GM06990 (cell line): Measurements from ENCODE around the gene ARMH1.
"Not testable (repeated sequence)": the region's sequence is repeated elsewhere in the genome, so short reads cannot be mapped to it uniquely, and the experiment has no call there.

Experiments used
- DNase-seq: peaks from one replicate; pipeline ENCODE4 v3.0.0-alpha.2; 2011; ENCODE audit not compliant: insufficient read length; ENCODE audit errors: extremely low read depth
- H3K27me3 ChIP-seq: replicated peaks from 2 replicates; pipeline ENCODE4 v1.6.0; 2011; ENCODE audit warnings: low read length; ENCODE audit not compliant: control insufficient read depth, insufficient read depth
- H3K36me3 ChIP-seq: 2 replicates; pipeline ENCODE4 v1.5.1; 2011; ENCODE audit warnings: low read length; ENCODE audit not compliant: control insufficient read depth, insufficient read depth
- H3K4me3 ChIP-seq: replicated peaks from 2 replicates; pipeline ENCODE4 v1.5.1; 2011; ENCODE audit warnings: low read depth, mild to moderate bottlenecking, control low read depth, low read length
- TF ChIP-seq, protein P1 (sequence below): IDR thresholded peaks from 2 replicates; pipeline ENCODE4 v1.5.1; 2011; ENCODE audit warnings: low read length, control low read depth, mild to moderate bottlenecking, inconsistent platforms; ENCODE audit not compliant: insufficient read depth, poor library complexity, severe bottlenecking

The ARMH1 gene

GRCh38 chr1:44660176-44660575 is 14.3 kb upstream of the ARMH1 start:
- Histone ChIP-seq H3K36me3 (no peaks in the 10 kb centered on the region), H3K27me3 (no peaks in the 10 kb centered on the region), H3K4me3 (no peak overlapping the region)
- DNase-seq: no peak
- TF ChIP-seq, protein P1, sequence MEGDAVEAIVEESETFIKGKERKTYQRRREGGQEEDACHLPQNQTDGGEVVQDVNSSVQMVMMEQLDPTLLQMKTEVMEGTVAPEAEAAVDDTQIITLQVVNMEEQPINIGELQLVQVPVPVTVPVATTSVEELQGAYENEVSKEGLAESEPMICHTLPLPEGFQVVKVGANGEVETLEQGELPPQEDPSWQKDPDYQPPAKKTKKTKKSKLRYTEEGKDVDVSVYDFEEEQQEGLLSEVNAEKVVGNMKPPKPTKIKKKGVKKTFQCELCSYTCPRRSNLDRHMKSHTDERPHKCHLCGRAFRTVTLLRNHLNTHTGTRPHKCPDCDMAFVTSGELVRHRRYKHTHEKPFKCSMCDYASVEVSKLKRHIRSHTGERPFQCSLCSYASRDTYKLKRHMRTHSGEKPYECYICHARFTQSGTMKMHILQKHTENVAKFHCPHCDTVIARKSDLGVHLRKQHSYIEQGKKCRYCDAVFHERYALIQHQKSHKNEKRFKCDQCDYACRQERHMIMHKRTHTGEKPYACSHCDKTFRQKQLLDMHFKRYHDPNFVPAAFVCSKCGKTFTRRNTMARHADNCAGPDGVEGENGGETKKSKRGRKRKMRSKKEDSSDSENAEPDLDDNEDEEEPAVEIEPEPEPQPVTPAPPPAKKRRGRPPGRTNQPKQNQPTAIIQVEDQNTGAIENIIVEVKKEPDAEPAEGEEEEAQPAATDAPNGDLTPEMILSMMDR: no peak

DNA sequence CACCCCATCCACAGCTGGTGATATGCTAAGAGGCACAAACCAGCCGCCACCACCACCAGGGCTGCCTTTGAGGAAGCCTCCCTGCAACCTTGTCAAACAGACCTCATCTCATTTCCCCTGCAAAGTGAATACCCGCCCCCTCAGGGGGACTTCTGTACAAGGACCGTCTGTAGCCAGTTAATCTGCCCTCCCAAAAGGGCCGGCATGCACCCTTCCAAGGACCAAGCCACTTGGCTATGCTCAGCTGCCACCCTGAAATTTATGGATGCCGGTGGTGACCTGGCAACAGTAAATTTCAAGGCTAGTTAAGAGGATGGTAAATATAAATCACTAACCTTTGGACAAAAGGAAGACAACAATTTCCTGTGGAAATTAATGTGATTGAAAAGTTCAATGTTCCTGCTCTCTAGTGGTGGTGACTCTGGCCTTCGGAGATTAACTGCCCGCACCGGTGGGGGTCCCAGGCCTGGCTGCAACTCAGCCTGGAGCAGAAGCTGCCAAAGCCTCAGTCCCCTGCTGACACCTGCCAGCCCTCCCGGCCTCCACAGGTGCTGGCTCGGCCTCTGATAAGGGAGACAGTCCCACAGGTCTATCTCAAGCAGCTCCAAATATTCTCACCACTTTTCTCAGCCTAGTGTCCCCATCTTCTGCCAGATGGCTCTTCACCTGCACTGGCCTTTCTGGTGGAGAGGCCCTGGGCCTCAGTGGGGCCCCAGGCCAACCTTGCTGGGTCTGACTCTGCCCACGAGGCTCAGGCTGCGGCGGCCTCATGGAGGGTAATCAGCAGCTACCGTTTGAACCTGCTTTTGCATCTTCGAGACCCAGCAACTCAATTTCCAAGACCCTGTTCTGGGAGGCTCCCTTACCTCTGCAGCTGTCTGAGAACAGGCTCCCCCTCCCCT is 12.5 kb upstream of the ARMH1 start:
- no peak overlapping the region for H3K4me3 ChIP-seq

GRCh38 chr1:44662683-44663030 is 11.9 kb upstream of the ARMH1 start:
- H3K36me3 ChIP-seq: no peaks in the 10 kb centered on the region
- no peak overlapping the region for H3K4me3 ChIP-seq
- no peak for DNase-seq
- TF ChIP-seq, protein P1: no peak
- no peaks in the 10 kb centered on the region for H3K27me3 ChIP-seq

More for the DNA sequence above, 12.5 kb upstream of the ARMH1 start:
- DNase-seq: no peak
- no peaks in the 10 kb centered on the region for H3K27me3 ChIP-seq
- TF ChIP-seq, protein P1: no peak
- no peaks in the 10 kb centered on the region for H3K36me3 ChIP-seq

- TF ChIP-seq, protein P1: no peak
- DNase-seq: no peak
- Histone ChIP-seq H3K4me3 (no peak overlapping the region), H3K36me3 (no peaks in the 10 kb centered on the region), H3K27me3 (no peaks in the 10 kb centered on the region)
Observed at GRCh38 chr1:44663417-44663816, 11.1 kb upstream of the ARMH1 start.

DNA sequence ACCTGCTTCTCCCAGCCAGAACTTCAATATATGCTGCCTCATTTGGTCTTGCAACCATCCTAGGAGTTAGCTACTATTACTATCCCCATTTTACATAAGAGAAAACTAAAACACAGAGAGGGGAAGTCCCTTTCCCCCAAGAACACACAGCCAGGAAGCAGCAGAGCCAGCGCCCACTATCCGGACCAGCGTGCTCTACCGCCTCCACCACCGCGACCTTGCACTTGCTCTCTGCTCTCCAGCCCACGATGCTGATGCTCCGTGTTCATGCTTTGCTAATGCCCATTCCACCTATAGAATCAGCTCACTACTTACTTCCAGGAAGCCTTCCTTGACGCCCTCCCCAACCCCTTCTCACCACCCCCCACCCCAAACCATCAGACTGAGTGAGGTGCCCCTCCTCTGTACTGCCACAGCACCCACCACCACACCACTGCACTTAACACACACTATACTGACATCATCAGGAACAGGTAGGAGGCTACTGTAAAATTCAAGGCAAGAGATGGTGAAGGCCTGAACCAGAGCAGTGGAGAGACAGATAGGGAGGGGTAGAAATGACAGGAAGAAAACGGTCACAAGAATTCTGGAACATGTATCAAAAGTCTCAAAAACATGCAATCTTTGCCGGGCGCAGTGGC is 9.7 kb upstream of the ARMH1 start:
- Histone ChIP-seq H3K27me3 (no peaks in the 10 kb centered on the region), H3K4me3 (no peak overlapping the region)
- TF ChIP-seq, protein P1: no peak

DNA sequence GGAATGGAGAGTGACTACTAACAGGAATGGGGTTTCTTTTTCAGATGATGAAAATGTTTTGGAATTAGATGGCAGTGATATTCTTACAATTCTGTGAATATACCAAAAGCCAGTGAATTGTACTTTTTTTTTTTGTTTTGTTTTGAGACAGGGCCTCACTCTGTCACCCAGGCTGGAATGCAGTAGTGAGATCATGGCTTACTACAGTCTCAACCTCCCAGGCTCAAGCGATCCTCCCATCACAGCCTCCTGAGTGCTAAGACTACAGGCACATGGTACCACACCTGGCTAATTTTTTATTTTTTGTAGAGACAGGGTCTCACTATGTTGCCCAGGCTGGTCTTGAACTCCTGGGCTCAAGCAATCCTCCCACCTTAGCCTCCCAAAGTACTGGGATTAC is 7.8 kb upstream of the ARMH1 start:
- DNase-seq, H3K27me3 ChIP-seq, H3K36me3 ChIP-seq, H3K4me3 ChIP-seq: not testable (repeated sequence)

More for the DNA sequence above, 9.7 kb upstream of the ARMH1 start:
- DNase-seq: no peak
- H3K36me3 ChIP-seq: no peaks in the 10 kb centered on the region
